ENCODE measurements around the gene TMEM184A. TPM values are rescaled to one million over a fixed set of nuclear protein-coding genes. Genes with fewer than 3 reads are reported as not detected.

TMEM184A gene
- total and polyA plus RNA-seq, 2 donors (not counting 1 experiment from before 2014, with no cell fraction given) = not detected

DNA sequence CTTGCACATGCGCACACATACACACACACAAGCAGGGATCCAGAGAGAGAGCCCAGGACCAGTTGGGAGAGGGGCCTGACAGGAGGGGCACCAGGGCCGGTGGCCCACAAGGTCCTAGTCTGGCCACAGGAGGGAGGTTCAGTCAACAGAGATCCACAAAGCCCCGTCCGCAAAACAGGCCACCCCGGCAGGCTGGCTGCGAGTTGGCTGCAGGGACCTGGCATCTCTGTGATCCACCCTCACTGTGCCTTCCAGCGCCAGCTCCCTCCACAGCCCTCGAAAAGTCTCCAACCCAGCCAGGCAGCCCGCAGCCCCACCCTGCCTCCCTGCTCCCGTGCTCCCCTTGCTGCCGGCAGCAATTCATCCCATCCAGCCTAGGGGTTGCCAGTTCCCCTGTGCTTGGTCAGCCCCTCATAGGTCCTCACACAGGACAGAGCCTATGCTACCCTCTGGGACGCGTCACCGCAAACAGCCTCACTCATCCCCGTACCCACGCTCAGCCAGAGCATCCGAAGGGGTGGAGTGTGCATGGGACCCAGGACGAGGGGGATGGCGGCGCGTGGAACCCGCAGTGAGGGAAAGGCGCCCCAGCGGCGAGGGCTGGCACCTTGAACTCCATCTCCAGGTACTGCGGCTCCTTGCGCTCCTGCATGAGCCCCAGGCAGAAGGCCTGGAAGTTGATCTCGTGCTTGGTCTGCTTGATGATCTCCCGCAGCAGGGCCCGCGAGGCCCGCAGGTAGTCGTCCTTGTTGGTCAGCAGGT lies 59.3 kb downstream of the TMEM184A start:
- Histone ChIP-seq H3K4me3 (ENCODE audit: control extremely low read depth in 1 of 5, extremely low read depth in 1 of 5, insufficient read depth in 1 of 5, low read depth in 2 of 5, low read length in 4 of 5) (no peak overlapping the region), H3K79me2 (ENCODE audit: control insufficient read depth, insufficient read depth, low read length) (peaks cover 9% of the 10 kb centered on the region), H4K20me1 (ENCODE audit: control insufficient read depth, insufficient read depth, low read length, poor library complexity, severe bottlenecking) (peaks cover 28% of the 10 kb centered on the region), H3K27ac (ENCODE audit: low read length in 2 of 2) (no peak overlapping the region), H3K4me2 (replicated peaks; ENCODE audit: low read depth, low read length, poor library complexity, severe bottlenecking) (no peak overlapping the region), H3K9ac (ENCODE audit: low read length) (no peak overlapping the region), H3K9me3 (ENCODE audit: control extremely low read depth in 1 of 3, control insufficient read depth in 2 of 3, insufficient read depth in 1 of 3, low read length in 2 of 3) (no peaks in the 10 kb centered on the region), H3K27me3 (replicated peaks in 1 of 4; ENCODE audit: control extremely low read depth in 1 of 4, control insufficient read depth in 3 of 4, insufficient read depth in 4 of 4, low read length in 3 of 4) (no peaks in the 10 kb centered on the region), H3K4me1 (ENCODE audit: control insufficient read depth in 2 of 2, insufficient read depth in 2 of 2, low read length in 2 of 2) (peaks cover 0 to 2% of the 10 kb centered on the region in 2 donors), H3K36me3 (replicated peaks in 1 of 2; ENCODE audit: control extremely low read depth in 1 of 2, control insufficient read depth in 1 of 2, extremely low read depth in 1 of 2, insufficient read depth in 2 of 2, low read length in 1 of 2) (peaks cover 0 to 51% of the 10 kb centered on the region in 2 experiments), H2AFZ (ENCODE audit: insufficient read depth, low read depth, low read length, poor library complexity, severe bottlenecking) (no peak overlapping the region)
- ChIA-PET CTCF (no interaction called here), POLR2A (no interaction called here)
- no peak overlapping the region for H3K27ac Mint-ChIP-seq
- peaks cover 3% of the 10 kb centered on the region for H3K4me1 Mint-ChIP-seq
- no peaks in the 10 kb centered on the region for H3K9me3 Mint-ChIP-seq (ENCODE audit: insufficient read depth)
- H3K4me3 Mint-ChIP-seq = no peak overlapping the region
- no peaks in the 10 kb centered on the region for H3K27me3 Mint-ChIP-seq
- WGBS (ENCODE audit: insufficient coverage) = 97% methylated on average over 33 of the region's 33 CpGs
- ATAC-seq (ENCODE audit: low read depth) (no peak), DNase-seq (no peak)
- TF ChIP-seq EZH2 (IDR thresholded peaks at IDR 0.05; ENCODE audit: borderline replicate concordance, insufficient read depth, low read depth, low read length, poor library complexity, severe bottlenecking) = no peak
- TF ChIP-seq, protein P1, sequence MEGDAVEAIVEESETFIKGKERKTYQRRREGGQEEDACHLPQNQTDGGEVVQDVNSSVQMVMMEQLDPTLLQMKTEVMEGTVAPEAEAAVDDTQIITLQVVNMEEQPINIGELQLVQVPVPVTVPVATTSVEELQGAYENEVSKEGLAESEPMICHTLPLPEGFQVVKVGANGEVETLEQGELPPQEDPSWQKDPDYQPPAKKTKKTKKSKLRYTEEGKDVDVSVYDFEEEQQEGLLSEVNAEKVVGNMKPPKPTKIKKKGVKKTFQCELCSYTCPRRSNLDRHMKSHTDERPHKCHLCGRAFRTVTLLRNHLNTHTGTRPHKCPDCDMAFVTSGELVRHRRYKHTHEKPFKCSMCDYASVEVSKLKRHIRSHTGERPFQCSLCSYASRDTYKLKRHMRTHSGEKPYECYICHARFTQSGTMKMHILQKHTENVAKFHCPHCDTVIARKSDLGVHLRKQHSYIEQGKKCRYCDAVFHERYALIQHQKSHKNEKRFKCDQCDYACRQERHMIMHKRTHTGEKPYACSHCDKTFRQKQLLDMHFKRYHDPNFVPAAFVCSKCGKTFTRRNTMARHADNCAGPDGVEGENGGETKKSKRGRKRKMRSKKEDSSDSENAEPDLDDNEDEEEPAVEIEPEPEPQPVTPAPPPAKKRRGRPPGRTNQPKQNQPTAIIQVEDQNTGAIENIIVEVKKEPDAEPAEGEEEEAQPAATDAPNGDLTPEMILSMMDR (IDR thresholded peaks at IDR 0.05) = no peak
- intact Hi-C loops (cut with micrococcal nuclease) = no loop called here

DNA sequence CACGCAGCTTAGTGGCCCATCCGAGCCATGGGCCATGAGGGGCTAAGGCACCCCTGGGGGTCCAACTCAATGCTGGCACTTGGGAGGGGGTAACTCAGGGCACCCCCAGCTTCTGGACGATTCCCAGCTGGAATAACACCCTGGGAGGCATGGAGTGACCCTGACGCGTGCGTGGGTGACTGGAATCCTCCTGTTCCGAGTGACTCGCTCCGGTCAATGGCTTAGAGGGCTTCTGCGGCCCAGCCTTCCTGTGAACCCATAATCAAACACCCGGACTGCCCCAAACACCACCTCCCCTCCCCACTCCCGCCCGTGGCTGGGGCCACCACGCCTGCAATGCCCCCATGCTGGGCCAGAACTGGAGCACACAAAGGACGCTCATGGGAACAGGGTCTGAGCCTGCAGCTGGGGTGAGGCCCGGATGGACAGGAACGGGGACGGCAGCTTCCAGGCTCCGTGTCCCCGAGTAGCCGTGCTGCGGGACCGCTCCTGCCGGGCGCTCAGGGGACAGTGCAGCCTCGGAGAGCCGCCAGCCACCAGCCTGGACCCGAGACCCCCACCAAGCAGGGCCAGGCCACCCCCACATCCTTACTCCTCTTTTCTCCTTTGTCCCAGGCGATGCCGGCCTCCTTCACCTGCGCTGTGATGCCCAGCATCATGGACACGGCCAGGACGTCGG lies 60.3 kb downstream of the TMEM184A start:
- H3K4me1 Mint-ChIP-seq = peaks cover 3% of the 10 kb centered on the region
- Histone ChIP-seq H4K20me1 (ENCODE audit: control insufficient read depth, insufficient read depth, low read length, poor library complexity, severe bottlenecking) (peaks cover 18% of the 10 kb centered on the region), H3K36me3 (replicated peaks in 1 of 2; ENCODE audit: control extremely low read depth in 1 of 2, control insufficient read depth in 1 of 2, extremely low read depth in 1 of 2, insufficient read depth in 2 of 2, low read length in 1 of 2) (peaks cover 0 to 49% of the 10 kb centered on the region in 2 experiments), H3K79me2 (ENCODE audit: control insufficient read depth, insufficient read depth, low read length) (peaks cover 4% of the 10 kb centered on the region), H3K4me3 (ENCODE audit: control extremely low read depth in 1 of 5, extremely low read depth in 1 of 5, insufficient read depth in 1 of 5, low read depth in 2 of 5, low read length in 4 of 5) (no peak overlapping the region), H3K27ac (ENCODE audit: low read length in 2 of 2) (no peak overlapping the region), H2AFZ (ENCODE audit: insufficient read depth, low read depth, low read length, poor library complexity, severe bottlenecking) (no peak overlapping the region), H3K9me3 (ENCODE audit: control extremely low read depth in 1 of 3, control insufficient read depth in 2 of 3, insufficient read depth in 1 of 3, low read length in 2 of 3) (no peaks in the 10 kb centered on the region), H3K4me1 (ENCODE audit: control insufficient read depth in 2 of 2, insufficient read depth in 2 of 2, low read length in 2 of 2) (no peaks in the 10 kb centered on the region), H3K4me2 (replicated peaks; ENCODE audit: low read depth, low read length, poor library complexity, severe bottlenecking) (no peak overlapping the region), H3K9ac (ENCODE audit: low read length) (no peak overlapping the region), H3K27me3 (replicated peaks in 1 of 4; ENCODE audit: control extremely low read depth in 1 of 4, control insufficient read depth in 3 of 4, insufficient read depth in 4 of 4, low read length in 3 of 4) (no peaks in the 10 kb centered on the region)
- DNase-seq (no peak), ATAC-seq (ENCODE audit: low read depth) (no peak)
- H3K4me3 Mint-ChIP-seq = no peak overlapping the region
- no peak overlapping the region for H3K27ac Mint-ChIP-seq
- POLR2A ChIA-PET = no interaction called here
- TF ChIP-seq EZH2 (IDR thresholded peaks at IDR 0.05; ENCODE audit: borderline replicate concordance, insufficient read depth, low read depth, low read length, poor library complexity, severe bottlenecking) = no peak
- TF ChIP-seq, protein P1 (IDR thresholded peaks at IDR 0.05) = no peak
- CTCF ChIA-PET = no interaction called here
- intact Hi-C loops (cut with micrococcal nuclease) = no loop called here
- H3K27me3 Mint-ChIP-seq = no peaks in the 10 kb centered on the region
- WGBS (ENCODE audit: insufficient coverage) = 95% methylated on average over 33 of the region's 34 CpGs
- H3K9me3 Mint-ChIP-seq (ENCODE audit: insufficient read depth) = no peaks in the 10 kb centered on the region

All from B cell (primary cell).